WTC11 (cell line): ENCODE data around the gene TMEM238. TPM values are rescaled to one million over a fixed set of nuclear protein-coding genes. Genes with fewer than 3 reads are reported as not detected.
"Not testable (repeated sequence)": the region's sequence is repeated elsewhere in the genome, so short reads cannot be mapped to it uniquely, and the experiment has no call there.

ENCODE experiments used
- ATAC-seq: fragments of 200-7000 bp; cut with Tn5 transposase; 2 replicates; pipeline ENCODE4 v1.10.0; 2021; ENCODE audit warnings: mild to moderate bottlenecking, moderate library complexity
- CTCF ChIA-PET: fragments of 300-600 bp; sonication (Branson Sonifier 250); formaldehyde crosslinking; loops from one replicate; lab custom pipeline; 2021; ENCODE audit warnings: antibody characterized with exemption; lab: Charles Lee
- POLR2A ChIA-PET: fragments of 350-600 bp; sonication (Branson Sonifier 250); formaldehyde crosslinking; loops from one replicate; lab custom pipeline; 2021; ENCODE audit warnings: antibody characterized with exemption; lab: Charles Lee
- DNase-seq: peaks from one replicate; pipeline ENCODE4 v3.0.0; 2021; ENCODE audit warnings: low spot score
- H3K27ac Mint-ChIP-seq: 2 replicates; pipeline ENCODE4 v1.8.0; 2021; ENCODE audit warnings: mixed read lengths
- H3K27me3 Mint-ChIP-seq: 2 replicates; pipeline ENCODE4 v1.8.0; 2021; ENCODE audit warnings: low read depth, mild to moderate bottlenecking, moderate library complexity, mixed read lengths
- H3K36me3 Mint-ChIP-seq: 2 replicates; pipeline ENCODE4 v1.8.0; 2021; ENCODE audit warnings: mixed read lengths
- H3K4me1 Mint-ChIP-seq: 2 replicates; pipeline ENCODE4 v1.8.0; 2022; ENCODE audit warnings: mixed read lengths
- H3K4me3 Mint-ChIP-seq: 2 replicates; pipeline ENCODE4 v1.8.0; 2021; ENCODE audit warnings: mild to moderate bottlenecking, moderate library complexity, mixed read lengths
- H3K9me3 Mint-ChIP-seq: 2 replicates; pipeline ENCODE4 v1.8.0; 2021; ENCODE audit warnings: mixed read lengths
- ARID4B ChIP-seq: sonication (generic); formaldehyde crosslinking; IDR thresholded peaks from 2 replicates; pipeline ENCODE4 v1.8.0; 2023; ENCODE audit warnings: missing genetic modification reagents, mild to moderate bottlenecking, borderline replicate concordance
- CREM ChIP-seq: sonication (generic); formaldehyde crosslinking; IDR thresholded peaks from 2 replicates; pipeline ENCODE4 v1.8.1; 2022; ENCODE audit warnings: mild to moderate bottlenecking, missing genetic modification reagents, moderate library complexity
- EMX1 ChIP-seq: fragments of 250-450 bp; sonication (Bioruptor Pico); IDR thresholded peaks from 2 replicates; pipeline ENCODE4 v1.8.0; 2021; ENCODE audit warnings: mild to moderate bottlenecking
- FOXP1 ChIP-seq: sonication (generic); formaldehyde crosslinking; IDR thresholded peaks from 2 replicates; pipeline ENCODE4 v1.8.0; 2022; ENCODE audit warnings: missing genetic modification reagents, mild to moderate bottlenecking, moderate library complexity, borderline replicate concordance
- JUN ChIP-seq: sonication (generic); formaldehyde crosslinking; IDR thresholded peaks from 2 replicates; pipeline ENCODE4 v1.8.0; 2023; ENCODE audit warnings: mild to moderate bottlenecking, missing genetic modification reagents
- NFATC4 ChIP-seq: fragments of 250-450 bp; sonication (Bioruptor Pico); IDR thresholded peaks from 2 replicates; pipeline ENCODE4 v1.9.0; 2021; ENCODE audit warnings: mild to moderate bottlenecking
- NR3C1 ChIP-seq: sonication (generic); formaldehyde crosslinking; conservative IDR thresholded peaks from 2 replicates; pipeline ENCODE4 v1.8.1; 2023; ENCODE audit warnings: low read depth, mild to moderate bottlenecking, missing genetic modification reagents
- RORB ChIP-seq: fragments of 250-450 bp; sonication (Bioruptor Pico); IDR thresholded peaks from 2 replicates; pipeline ENCODE4 v1.9.0; 2021; ENCODE audit warnings: mild to moderate bottlenecking
- SMAD3 ChIP-seq: sonication (generic); formaldehyde crosslinking; IDR thresholded peaks from 2 replicates; pipeline ENCODE4 v1.8.0; 2022; ENCODE audit warnings: missing genetic modification reagents, mild to moderate bottlenecking, borderline replicate concordance
- STAT6 ChIP-seq: sonication (generic); formaldehyde crosslinking; conservative IDR thresholded peaks from 2 replicates; pipeline ENCODE4 v1.8.1; 2023; ENCODE audit warnings: mild to moderate bottlenecking, low read depth, missing genetic modification reagents, moderate library complexity
- TEAD1 ChIP-seq: sonication (generic); formaldehyde crosslinking; IDR thresholded peaks from 2 replicates; pipeline ENCODE4 v1.8.0; 2022; ENCODE audit warnings: mild to moderate bottlenecking, missing genetic modification reagents
- ZMAT4 ChIP-seq: fragments of 250-450 bp; sonication (Bioruptor Pico); IDR thresholded peaks from 2 replicates; pipeline ENCODE4 v1.9.0; 2021; ENCODE audit warnings: mild to moderate bottlenecking
- ZNF232 ChIP-seq: sonication (generic); formaldehyde crosslinking; IDR thresholded peaks from 2 replicates; pipeline ENCODE4 v1.8.0; 2022; ENCODE audit warnings: mild to moderate bottlenecking, missing genetic modification reagents
- ZNF416 ChIP-seq: fragments of 250-450 bp; sonication (Bioruptor Pico); IDR thresholded peaks from 2 replicates; pipeline ENCODE4 v1.9.0; 2021; ENCODE audit warnings: mild to moderate bottlenecking, inconsistent platforms
- ZNF671 ChIP-seq: fragments of 250-450 bp; sonication (Bioruptor Pico); IDR thresholded peaks from 2 replicates; pipeline ENCODE4 v1.8.0; 2021; ENCODE audit warnings: mild to moderate bottlenecking
- total RNA-seq: library from RNA; stranded (reverse); gene quantifications from 3 replicates; pipeline ENCODE4 v1.2.3, GENCODE V29; 2021

TMEM238 gene
- total RNA-seq, 1 experiment from 2014 or later = 8.3 TPM

GRCh38 chr19:55407800-55408532 is 23.9 kb upstream of the TMEM238 start (continued):
- TF ChIP-seq NFATC4 = 0 out of 2 replicates have a peak, but pooled peaks have one; percentile 76
- TF ChIP-seq NR3C1 (CRISPR knock-in tag) = 0 out of 2 replicates have a peak, but pooled peaks have one; percentile 1
- peak; percentile 86 for TF ChIP-seq CREM (CRISPR knock-in tag)
- peak; percentile 75; the same call in 1 of the 2 replicates for TF ChIP-seq ARID4B (CRISPR knock-in tag)
- TF ChIP-seq FOXP1 (CRISPR knock-in tag) = peak; percentile 96; the same call in 1 of the 2 replicates
- peak; percentile 40; the same call in 1 of the 2 replicates for TF ChIP-seq TEAD1 (CRISPR knock-in tag)

- ChIA-PET POLR2A (interaction anchor here (0.6 to 2.3 kb wide), 12 partner anchors 15 to 251 kb away, joined by 3 to 8 read pairs (median 4); partner anchors contain the start of genes FIZ1, KMT5C and TMEM238), CTCF (interaction anchor here (1.0 to 2.5 kb wide), 3 partner anchors 11 to 247 kb away, joined by 3 to 11 read pairs (median 3); no protein-coding TSS in a partner anchor)
- Mint-ChIP-seq H3K27ac (peak within 1 kb of the TSS; percentile 92), H3K27me3 (peaks cover 36% of the 10 kb centered on the region), H3K4me3 (peak within 1 kb of the TSS; percentile 88), H3K9me3 (peaks cover 22% of the 10 kb centered on the region), H3K36me3 (peaks cover 50% of the 10 kb centered on the region), H3K4me1 (peaks cover 31% of the 10 kb centered on the region)
- not testable (repeated sequence) for ATAC-seq, DNase-seq
- peak; percentile 92 for TF ChIP-seq ZNF416 (CRISPR knock-in tag)
- peak; percentile 89; the same call in 1 of the 2 replicates for TF ChIP-seq RORB (CRISPR knock-in tag)
- peak; percentile 10; the same call in 1 of the 2 replicates for TF ChIP-seq JUN (CRISPR knock-in tag)
- 0 out of 2 replicates have a peak, but pooled peaks have one; percentile 83 for TF ChIP-seq STAT6 (CRISPR knock-in tag)
- peak; percentile 47; the same call in 1 of the 2 replicates for TF ChIP-seq ZMAT4 (CRISPR knock-in tag)
- TF ChIP-seq NR3C1 (CRISPR knock-in tag) = 0 out of 2 replicates have a peak, but pooled peaks have one; percentile 74
- 0 out of 2 replicates have a peak, but pooled peaks have one; percentile 85 for TF ChIP-seq ZNF232 (CRISPR knock-in tag)
- TF ChIP-seq ZNF671 (CRISPR knock-in tag) = 0 out of 2 replicates have a peak, but pooled peaks have one; percentile 43
- peak; percentile 84; the same call in 1 of the 2 replicates for TF ChIP-seq EMX1 (CRISPR knock-in tag)
- TF ChIP-seq SMAD3 (CRISPR knock-in tag) = 0 out of 2 replicates have a peak, but pooled peaks have one; percentile 44
Observed at GRCh38 chr19:55407550-55407799, 23.4 kb upstream of the TMEM238 start, which contains the start of gene UBE2S. TSS of gene UBE2S (minus strand) at chr19:55407788. CDS start at chr19:55407589, 199 bp downstream.
